Measurements from ENCODE around the gene WWC1.
"Not testable (repeated sequence)": the region's sequence is repeated elsewhere in the genome, so short reads cannot be mapped to it uniquely, and the experiment has no call there.

Gene WWC1

DNA sequence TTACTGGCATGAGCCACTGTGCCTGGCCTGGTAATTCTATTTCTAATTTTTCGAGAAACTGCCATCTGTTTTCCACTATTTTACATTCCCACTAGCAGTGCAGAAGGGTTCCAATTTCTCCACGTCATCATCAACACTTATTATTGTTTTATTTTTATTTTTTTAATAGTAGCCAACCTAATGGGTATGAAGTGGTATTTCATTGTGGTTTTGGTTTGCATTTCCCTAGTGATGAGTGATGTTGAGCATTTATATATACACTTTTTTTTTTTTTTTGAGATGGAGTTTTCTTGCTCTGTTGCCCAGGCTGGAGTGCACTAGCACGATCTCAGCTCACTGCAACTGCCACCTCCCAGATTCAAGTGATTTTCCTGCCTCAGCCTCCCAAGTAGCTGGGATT is 28.3 kb downstream of the WWC1 start:
- DNase-seq (ENCODE audit: insufficient read length, low spot score) (no peak), FAIRE-seq (no peak)
- TF ChIP-seq POLR2A (IDR thresholded peaks at IDR 0.05; ENCODE audit: low read depth, low read length): no peak

GRCh38 chr5:168320805-168321204 is 29.4 kb downstream of the WWC1 start:
- FAIRE-seq (no peak), DNase-seq (ENCODE audit: insufficient read length, low spot score) (no peak)
- no peak for TF ChIP-seq POLR2A (IDR thresholded peaks at IDR 0.05; ENCODE audit: low read depth, low read length)

GRCh38 chr5:168324859-168325630 is 33.6 kb downstream of the WWC1 start:
- no peak for TF ChIP-seq POLR2A (IDR thresholded peaks at IDR 0.05; ENCODE audit: low read depth, low read length)
- FAIRE-seq: peak; percentile 23
- DNase-seq (ENCODE audit: insufficient read length, low spot score): no peak

DNA sequence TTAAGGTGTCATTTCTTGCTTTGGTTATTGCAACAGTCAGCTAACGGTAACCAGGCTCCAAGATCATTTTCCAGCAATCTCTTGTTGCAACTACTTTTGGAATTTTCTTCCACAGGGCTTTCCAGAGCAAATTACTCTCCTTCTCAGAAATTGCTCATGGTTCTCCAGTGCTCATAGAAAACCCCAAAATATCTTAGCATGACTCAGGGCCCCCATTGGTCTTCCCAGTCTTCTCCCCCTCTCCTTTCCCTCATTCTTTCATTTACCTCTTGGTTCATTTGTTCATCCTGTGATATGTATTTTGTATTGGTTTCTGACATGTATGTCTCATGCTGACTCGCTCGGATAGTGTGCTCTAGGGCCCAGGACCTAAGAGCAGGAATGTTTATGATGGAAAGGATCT is 35.6 kb downstream of the WWC1 start:
- DNase-seq (ENCODE audit: insufficient read length, low spot score): no peak
- no peak for FAIRE-seq
- TF ChIP-seq POLR2A (IDR thresholded peaks at IDR 0.05; ENCODE audit: low read depth, low read length): no peak

- FAIRE-seq (no peak), DNase-seq (ENCODE audit: insufficient read length, low spot score) (no peak)
- TF ChIP-seq POLR2A (IDR thresholded peaks at IDR 0.05; ENCODE audit: low read depth, low read length): no peak
Measured at GRCh38 chr5:168327451-168327850, 36.0 kb downstream of the WWC1 start.

GRCh38 chr5:168327994-168328393 is 36.5 kb downstream of the WWC1 start:
- no peak for TF ChIP-seq POLR2A (IDR thresholded peaks at IDR 0.05; ENCODE audit: low read depth, low read length)
- FAIRE-seq (no peak), DNase-seq (ENCODE audit: insufficient read length, low spot score) (no peak)

DNA sequence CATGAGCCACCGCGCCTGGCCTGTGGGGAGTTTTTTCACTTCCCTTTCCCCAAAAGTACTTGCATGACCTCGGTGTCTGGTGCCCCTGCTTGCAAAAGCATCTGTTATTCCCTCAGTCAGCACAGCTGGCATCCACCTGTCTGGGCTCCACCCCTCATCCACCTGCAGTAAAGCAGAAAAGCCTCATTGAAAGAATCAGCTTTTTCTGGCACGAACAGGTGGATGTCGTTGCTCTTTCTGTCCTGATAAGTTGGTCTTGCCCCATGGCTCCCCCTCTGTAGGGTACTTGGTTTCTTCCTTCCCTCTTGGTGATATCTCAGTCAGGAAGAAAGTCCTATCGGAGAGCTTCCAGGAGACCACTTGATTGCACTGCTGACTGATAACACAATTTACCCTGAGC is 37.4 kb downstream of the WWC1 start:
- FAIRE-seq (no peak), DNase-seq (ENCODE audit: insufficient read length, low spot score) (no peak)
- TF ChIP-seq POLR2A (IDR thresholded peaks at IDR 0.05; ENCODE audit: low read depth, low read length): no peak

DNA sequence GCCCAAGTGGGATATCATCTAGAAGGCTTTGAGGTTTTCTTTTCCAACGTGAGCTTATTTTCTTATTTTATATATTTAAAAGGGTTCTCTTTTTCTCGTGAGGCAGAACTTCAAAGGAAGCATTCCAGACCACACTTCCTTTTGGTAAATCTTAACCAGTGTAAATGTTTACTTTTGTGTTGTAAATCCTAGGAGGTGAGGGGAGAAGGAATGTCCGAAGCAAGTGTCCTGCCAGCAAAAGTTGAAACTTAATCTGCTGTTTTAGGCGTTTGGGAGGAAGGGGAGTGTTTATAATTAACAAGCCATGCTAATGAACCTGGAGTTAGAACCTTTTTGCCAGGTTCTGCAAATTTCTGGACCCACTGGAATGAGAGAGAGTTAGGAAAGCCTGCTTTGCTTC is 37.9 kb downstream of the WWC1 start:
- TF ChIP-seq POLR2A (IDR thresholded peaks at IDR 0.05; ENCODE audit: low read depth, low read length): no peak
- FAIRE-seq: no peak
- DNase-seq (ENCODE audit: insufficient read length, low spot score): no peak

DNA sequence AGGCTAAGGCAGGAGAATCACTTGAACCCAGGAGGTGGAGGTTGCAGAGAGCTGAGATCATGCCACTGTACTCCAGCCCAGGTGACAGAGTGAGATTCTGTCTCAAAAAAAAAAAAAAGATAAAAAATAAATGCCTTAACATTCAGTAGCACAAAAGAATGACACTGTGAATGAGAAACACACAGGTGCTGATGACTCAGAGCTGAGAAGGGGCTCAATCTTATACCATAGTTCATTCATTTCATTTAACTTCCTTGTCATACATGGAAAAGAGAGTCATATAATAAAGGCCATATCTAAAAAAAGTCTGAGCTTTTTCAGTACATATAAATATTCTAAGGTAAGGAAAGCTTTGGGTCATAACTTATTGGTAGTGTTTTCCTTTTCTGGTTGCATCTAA is 40.6 kb downstream of the WWC1 start:
- DNase-seq (ENCODE audit: insufficient read length, low spot score) (no peak), FAIRE-seq (no peak)
- TF ChIP-seq POLR2A (IDR thresholded peaks at IDR 0.05; ENCODE audit: low read depth, low read length): no peak

DNA sequence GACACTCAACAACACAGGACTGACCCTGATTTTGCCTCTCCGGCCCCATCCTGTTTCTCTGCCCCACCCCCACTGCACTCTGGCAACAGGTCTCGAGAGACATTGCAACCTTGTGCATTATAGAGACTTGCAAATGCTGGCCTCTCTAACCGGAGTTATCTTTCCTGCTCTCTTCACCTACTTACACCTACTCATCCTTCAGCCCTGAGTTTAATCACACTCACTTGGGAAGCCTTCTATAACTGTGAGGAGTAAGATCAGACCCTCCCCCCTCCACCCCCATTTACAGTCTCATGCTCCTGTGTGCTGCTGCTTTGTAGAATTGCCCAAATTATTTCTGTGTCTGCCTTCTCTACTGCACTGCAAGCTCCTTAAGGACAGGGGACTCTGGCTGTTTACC is 42.8 kb downstream of the WWC1 start:
- TF ChIP-seq POLR2A (IDR thresholded peaks at IDR 0.05; ENCODE audit: low read depth, low read length): no peak
- no peak for DNase-seq (ENCODE audit: insufficient read length, low spot score)
- FAIRE-seq: no peak

- FAIRE-seq (no peak), DNase-seq (ENCODE audit: insufficient read length, low spot score) (no peak)
- TF ChIP-seq POLR2A (IDR thresholded peaks at IDR 0.05; ENCODE audit: low read depth, low read length): no peak
Measured at GRCh38 chr5:168334695-168335094, 43.2 kb downstream of the WWC1 start.

GRCh38 chr5:168337361-168337760 is 45.9 kb downstream of the WWC1 start:
- no peak for TF ChIP-seq POLR2A (IDR thresholded peaks at IDR 0.05; ENCODE audit: low read depth, low read length)
- FAIRE-seq: no peak
- DNase-seq (ENCODE audit: insufficient read length, low spot score): no peak

GRCh38 chr5:168339109-168339771 is 47.8 kb downstream of the WWC1 start:
- no peak for DNase-seq (ENCODE audit: insufficient read length, low spot score)
- FAIRE-seq: no peak
- TF ChIP-seq POLR2A (IDR thresholded peaks at IDR 0.05; ENCODE audit: low read depth, low read length): no peak

DNA sequence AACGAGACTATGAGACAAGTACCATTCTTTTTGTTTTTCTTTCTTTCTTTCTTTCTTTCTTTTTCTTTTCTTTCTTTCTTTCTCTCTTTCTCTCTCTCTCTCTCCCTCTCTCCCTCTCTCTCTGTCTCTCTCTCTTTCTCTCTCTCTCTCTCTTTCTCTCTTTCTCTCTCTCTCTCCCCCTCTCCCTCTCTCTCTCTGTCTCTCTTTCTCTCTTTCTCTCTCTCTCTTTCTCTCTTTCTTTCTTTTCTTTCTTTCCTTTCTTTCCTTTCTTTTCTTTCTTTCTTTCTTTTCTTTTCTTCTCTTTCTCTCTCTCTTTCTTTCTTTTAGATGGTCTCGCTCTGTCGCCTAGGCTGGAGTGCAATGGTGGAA is 48.3 kb downstream of the WWC1 start:
- DNase-seq (ENCODE audit: insufficient read length, low spot score); FAIRE-seq: not testable (repeated sequence)

DNA sequence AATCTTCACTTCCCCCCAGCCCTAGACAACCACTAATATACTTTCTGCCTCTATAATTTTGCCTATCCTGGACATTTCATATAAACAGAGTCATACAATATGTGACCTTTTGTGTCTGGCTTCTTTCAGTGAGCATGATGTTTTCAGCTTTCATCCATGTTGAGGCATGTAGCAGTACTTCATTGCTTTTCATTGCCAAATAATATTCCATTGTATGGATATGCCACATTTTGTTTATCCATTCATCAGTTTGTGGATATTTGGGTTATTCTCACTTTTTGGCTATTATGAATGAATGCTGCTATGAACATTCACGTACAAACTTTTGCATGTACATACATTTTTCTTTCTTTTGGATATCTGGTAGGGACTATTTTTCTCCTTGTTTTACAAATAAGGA is 49.0 kb downstream of the WWC1 start:
- DNase-seq (ENCODE audit: insufficient read length, low spot score): no peak
- TF ChIP-seq POLR2A (IDR thresholded peaks at IDR 0.05; ENCODE audit: low read depth, low read length): no peak
- FAIRE-seq: no peak
